ENCODE results near the gene CSAD.

DNA sequence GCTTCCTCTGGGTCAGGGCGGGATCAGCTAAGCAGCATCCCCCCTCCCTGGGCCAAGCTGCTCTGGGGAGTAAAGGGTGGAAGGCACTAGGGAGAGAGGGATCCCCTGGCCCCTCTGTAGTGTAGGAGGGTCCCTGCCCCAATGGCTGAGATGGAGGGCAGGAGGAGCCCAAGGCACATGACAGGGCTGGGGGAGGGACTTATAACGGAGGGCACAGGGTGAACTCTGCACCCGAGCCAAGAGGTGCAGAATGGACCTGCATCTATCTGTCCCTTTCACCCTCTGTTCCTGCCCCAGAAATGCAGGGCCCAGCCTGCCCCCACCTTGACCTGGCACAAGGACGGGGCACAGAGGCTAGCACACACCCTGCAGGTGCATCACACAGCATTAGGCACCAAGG is 30.1 kb upstream of the CSAD start:
- TF ChIP-seq EZH2 (IDR thresholded peaks at IDR 0.05; ENCODE audit: low read length) = no peak
- no peak for TF ChIP-seq CTCF (optimal IDR thresholded peaks at IDR 0.05 in 1 of 3, IDR thresholded peaks at IDR 0.05 in 1 of 3, conservative IDR thresholded peaks at IDR 0.05 in 1 of 3; ENCODE audit: extremely low read depth in 1 of 3, insufficient read depth in 2 of 3, low read length in 3 of 3)

All from keratinocyte (primary cell).